Measurements from ENCODE around the gene POLD2.

POLD2 gene

DNA sequence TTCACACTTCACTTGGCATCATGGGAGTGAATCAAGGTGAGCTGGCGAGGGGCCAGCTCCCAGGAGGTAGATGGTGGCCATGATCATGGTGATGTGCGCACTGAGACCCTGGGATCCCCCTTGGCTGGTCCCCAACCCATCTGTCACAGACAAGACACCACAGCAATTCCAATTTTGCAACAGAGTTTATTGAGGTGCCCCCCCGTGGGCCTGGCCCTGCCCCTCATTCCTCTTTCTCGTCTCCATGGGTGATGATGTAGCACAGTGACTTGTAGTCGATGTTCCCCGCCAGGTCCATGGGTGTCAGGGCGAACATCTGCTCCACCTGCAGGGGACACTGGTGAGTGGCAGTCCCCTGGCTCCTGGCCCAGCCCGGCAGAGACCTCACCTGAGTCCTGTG lies 15.3 kb upstream of the POLD2 start:
- TF ChIP-seq, protein P1, sequence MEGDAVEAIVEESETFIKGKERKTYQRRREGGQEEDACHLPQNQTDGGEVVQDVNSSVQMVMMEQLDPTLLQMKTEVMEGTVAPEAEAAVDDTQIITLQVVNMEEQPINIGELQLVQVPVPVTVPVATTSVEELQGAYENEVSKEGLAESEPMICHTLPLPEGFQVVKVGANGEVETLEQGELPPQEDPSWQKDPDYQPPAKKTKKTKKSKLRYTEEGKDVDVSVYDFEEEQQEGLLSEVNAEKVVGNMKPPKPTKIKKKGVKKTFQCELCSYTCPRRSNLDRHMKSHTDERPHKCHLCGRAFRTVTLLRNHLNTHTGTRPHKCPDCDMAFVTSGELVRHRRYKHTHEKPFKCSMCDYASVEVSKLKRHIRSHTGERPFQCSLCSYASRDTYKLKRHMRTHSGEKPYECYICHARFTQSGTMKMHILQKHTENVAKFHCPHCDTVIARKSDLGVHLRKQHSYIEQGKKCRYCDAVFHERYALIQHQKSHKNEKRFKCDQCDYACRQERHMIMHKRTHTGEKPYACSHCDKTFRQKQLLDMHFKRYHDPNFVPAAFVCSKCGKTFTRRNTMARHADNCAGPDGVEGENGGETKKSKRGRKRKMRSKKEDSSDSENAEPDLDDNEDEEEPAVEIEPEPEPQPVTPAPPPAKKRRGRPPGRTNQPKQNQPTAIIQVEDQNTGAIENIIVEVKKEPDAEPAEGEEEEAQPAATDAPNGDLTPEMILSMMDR (IDR thresholded peaks at IDR 0.05; ENCODE audit: extremely low read depth, insufficient read depth, missing control alignments) = no peak
- in situ Hi-C loops (cut with MboI; ENCODE audit: low pct_unique_long_range_greater_than_20kb, low sequenced_read_pairs, unreplicated experiment) = no loop called here

DNA sequence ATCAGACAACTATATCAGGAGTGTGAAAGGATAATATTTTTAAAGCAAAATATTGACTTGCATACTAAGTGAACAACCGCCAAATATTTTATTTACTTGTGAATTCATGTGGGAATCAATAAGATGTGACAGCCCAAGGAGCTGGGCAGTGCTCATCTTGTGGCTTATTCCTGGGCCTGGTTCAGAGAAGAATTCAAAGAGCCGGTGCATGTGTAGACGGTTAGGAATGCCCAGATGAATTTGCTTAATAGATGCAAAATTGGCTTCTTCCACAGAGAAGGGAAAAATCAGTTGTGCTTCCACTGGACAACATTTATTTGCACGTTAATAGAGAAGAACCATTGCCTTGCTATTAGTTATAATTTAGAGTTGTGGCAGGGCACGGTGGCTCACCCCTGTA lies 13.4 kb upstream of the POLD2 start:
- no peak for DNase-seq (ENCODE audit: low spot score)
- in situ Hi-C loops (cut with MboI; ENCODE audit: low pct_unique_long_range_greater_than_20kb, low sequenced_read_pairs, unreplicated experiment) = no loop called here

More for the DNA sequence above, 15.3 kb upstream of the POLD2 start:
- no peak for DNase-seq (ENCODE audit: low spot score)

DNA sequence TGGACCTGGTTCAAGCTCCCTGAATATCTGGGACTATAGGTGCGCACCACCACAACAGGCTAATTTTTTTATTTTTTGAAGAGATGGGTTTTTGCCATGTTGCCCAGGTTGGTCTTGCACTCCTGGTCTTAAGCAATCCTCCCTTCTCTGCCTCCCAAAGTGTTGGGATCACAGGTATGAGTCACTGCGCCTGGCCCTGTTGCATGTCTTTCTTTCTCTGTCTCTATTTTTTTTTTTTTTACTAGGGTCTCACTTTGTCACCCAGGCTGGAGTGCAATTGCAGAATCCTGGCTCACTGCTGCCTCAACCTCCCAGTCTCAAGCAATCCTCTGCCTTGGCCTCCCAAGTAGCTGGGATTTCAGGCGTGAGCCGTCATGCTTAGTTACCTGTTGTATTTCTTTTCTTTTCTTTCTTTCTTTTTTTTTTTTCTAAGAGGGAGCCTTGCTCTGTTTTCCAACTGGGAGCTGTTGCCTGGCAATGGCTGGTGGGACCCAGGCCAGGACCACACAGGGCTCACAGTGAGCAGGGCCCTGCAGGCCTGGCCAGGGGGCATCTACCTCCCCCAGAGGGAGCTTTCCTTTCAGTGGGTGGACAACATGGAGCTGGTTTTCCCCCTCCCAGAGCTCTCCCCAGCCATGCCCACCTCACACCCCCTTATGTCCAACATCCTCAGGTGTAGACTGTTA lies 11.7 kb upstream of the POLD2 start:
- TF ChIP-seq, protein P1 (IDR thresholded peaks at IDR 0.05; ENCODE audit: extremely low read depth, insufficient read depth, missing control alignments) = no peak
- no peak for DNase-seq (ENCODE audit: low spot score)
- in situ Hi-C loops (cut with MboI; ENCODE audit: low pct_unique_long_range_greater_than_20kb, low sequenced_read_pairs, unreplicated experiment) = no loop called here

More for the DNA sequence above, 13.4 kb upstream of the POLD2 start:
- TF ChIP-seq, protein P1 (IDR thresholded peaks at IDR 0.05; ENCODE audit: extremely low read depth, insufficient read depth, missing control alignments) = no peak

DNA sequence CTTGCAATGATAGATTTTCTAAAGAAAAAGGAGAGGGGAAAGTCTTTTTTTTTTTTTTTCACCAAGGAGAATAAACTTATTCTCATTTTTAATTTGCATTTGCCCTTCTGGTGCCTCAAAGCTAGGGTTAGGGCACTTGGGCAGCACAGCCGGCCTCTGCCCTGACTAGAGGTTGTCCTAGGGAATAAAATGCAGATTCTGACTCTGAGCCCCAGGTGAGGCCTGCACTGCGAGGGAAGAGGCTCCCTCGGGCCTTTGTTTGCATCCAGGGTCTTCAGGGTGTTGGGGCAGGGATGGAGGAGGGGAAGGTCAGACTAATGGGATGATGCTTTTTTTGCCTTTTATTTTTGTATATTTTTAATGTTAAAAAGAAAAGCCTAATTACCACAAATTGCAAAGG lies 9.9 kb upstream of the POLD2 start:
- in situ Hi-C loops (cut with MboI; ENCODE audit: low pct_unique_long_range_greater_than_20kb, low sequenced_read_pairs, unreplicated experiment) = no loop called here
- DNase-seq (ENCODE audit: low spot score) = no peak
- TF ChIP-seq, protein P1 (IDR thresholded peaks at IDR 0.05; ENCODE audit: extremely low read depth, insufficient read depth, missing control alignments) = no peak

DNA sequence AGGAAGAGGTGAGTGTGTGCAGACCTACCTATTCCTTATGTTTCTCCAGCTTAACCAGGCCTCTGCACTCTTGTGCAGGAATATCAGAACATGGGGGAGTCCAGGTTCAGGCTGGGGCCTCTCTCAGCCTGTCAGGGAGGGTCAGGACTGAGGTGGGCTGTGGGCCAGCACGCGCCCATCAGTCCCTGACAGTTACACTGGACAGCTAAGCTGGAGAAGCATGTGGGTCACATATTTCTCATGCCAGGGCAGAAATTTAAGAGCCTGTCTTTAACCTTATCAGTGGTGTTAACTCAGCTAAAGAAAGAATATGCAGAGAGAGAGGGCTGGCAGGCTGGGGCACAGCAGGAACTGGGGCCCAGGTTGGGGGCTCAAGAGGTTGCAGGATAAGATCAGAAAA lies 8.7 kb upstream of the POLD2 start:
- in situ Hi-C loops (cut with MboI; ENCODE audit: low pct_unique_long_range_greater_than_20kb, low sequenced_read_pairs, unreplicated experiment) = no loop called here
- TF ChIP-seq, protein P1 (IDR thresholded peaks at IDR 0.05; ENCODE audit: extremely low read depth, insufficient read depth, missing control alignments) = no peak
- DNase-seq (ENCODE audit: low spot score) = no peak

DNA sequence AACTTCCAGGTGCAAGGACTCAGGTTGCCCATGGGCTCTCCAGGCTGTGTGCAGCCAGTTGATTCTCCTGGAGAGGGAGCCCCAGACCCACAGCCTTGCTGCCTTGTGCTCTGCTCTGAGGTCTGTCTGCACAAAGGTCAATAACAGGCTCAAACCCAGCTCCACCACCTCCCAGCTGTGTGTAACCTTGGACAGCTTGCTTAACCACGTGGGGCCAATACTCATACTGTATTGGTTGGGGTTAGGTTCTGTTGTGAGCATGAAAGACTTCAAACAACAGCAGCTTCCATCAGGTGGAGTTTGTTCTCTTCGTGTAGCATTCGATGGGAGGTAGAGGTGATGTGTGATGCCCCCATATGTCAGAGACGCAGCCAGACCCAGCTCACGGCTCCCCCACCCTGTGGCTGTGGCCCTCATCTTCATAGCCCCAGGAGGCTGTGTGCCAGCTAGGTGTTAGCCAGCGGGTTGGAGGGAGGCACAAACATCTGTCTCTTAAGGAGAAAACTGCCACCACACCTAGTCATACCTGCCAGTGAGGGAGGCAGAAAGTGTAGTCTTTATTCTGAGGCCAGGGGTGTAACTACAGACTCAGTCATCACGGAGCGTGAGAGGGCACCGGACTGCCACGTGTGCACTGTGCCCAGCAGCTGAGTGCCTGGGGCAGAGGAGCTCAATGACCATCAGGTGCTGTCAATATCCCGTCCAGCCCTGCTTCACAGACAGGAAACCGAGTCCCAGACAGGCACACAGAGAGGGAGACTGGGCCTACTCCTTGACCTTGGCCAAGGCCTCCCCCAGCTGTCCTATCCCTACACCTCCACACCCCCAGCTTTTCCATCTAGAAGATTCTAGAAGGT lies 8.1 kb upstream of the POLD2 start:
- in situ Hi-C loops (cut with MboI; ENCODE audit: low pct_unique_long_range_greater_than_20kb, low sequenced_read_pairs, unreplicated experiment) = no loop called here
- no peak for DNase-seq (ENCODE audit: low spot score)
- TF ChIP-seq, protein P1 (IDR thresholded peaks at IDR 0.05; ENCODE audit: extremely low read depth, insufficient read depth, missing control alignments) = peak; percentile 11
